Measurements from ENCODE around the gene MYRF. TPM values are rescaled to one million over a fixed set of nuclear protein-coding genes. Genes with fewer than 3 reads are reported as not detected.

MYRF gene
- total and polyA plus RNA-seq, 9 of the 15 experiments (the other 6 are each of a cell fraction or from before 2014, with no cell fraction given): 2.3 to 25.8 (median 7.1) TPM

- TF ChIP-seq ZNF318 (IDR thresholded peaks at IDR 0.05; ENCODE audit: borderline replicate concordance in 1 of 2, low read depth in 1 of 2) (0 out of 4 replicates have a peak, but pooled peaks of 1 of the 2 experiments have one; percentile 41), ZNF431 (CRISPR knock-in tag; IDR thresholded peaks at IDR 0.05) (0 out of 2 replicates have a peak, but pooled peaks have one; percentile 29), PKNOX1 (IDR thresholded peaks at IDR 0.05) (peak; percentile 34; the same call in 1 of the 2 replicates), CHD4 (IDR thresholded peaks at IDR 0.05; ENCODE audit: insufficient read depth, insufficient replicate concordance, low read depth, low read length, poor library complexity, severe bottlenecking) (no peak), ERF (CRISPR knock-in tag; IDR thresholded peaks at IDR 0.05) (no peak), NCOA4 (IDR thresholded peaks at IDR 0.05; ENCODE audit: partially characterized antibody) (no peak), RBBP5 (IDR thresholded peaks at IDR 0.05; ENCODE audit: borderline replicate concordance, insufficient read depth, low read length, poor library complexity, severe bottlenecking) (peak; percentile 34), THAP7 (CRISPR knock-in tag; IDR thresholded peaks at IDR 0.05) (no peak)
Measured at GRCh38 chr11:61749591-61750217, 2.7 kb upstream of the MYRF start (continued).

Measured in K562 (cell line).